ENCODE results near the gene AHCYL1. TPM values are rescaled to one million over a fixed set of nuclear protein-coding genes. Genes with fewer than 3 reads are reported as not detected.

The AHCYL1 gene
- total RNA-seq, 1 donor from 2014 or later = 90.1 TPM

DNA sequence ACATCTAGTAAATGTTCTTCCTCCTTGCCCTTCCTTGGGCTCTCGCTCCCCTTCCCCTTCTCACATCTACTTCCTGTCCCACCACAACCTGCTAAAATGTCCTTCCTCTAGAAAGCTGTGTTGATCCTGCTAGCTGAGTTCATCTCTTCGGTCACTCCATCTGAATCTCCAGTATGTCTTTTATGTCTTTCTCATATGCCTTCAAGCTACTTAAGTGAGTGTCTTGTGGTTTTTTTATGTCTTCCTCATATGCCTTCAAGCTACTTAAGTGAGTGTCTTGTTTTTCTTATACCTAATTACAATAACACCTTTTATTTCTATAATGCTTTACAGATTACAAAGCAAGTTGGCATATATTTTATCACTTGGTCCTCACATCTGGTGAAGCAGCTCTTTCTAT is 40.0 kb upstream of the AHCYL1 start:
- no peaks in the 10 kb centered on the region for H3K36me3 Mint-ChIP-seq (ENCODE audit: low read depth)
- H3K4me1 Mint-ChIP-seq = no peaks in the 10 kb centered on the region
- H3K27ac Mint-ChIP-seq (ENCODE audit: unreplicated experiment) = no peak overlapping the region
- no peak overlapping the region for H3K4me3 Mint-ChIP-seq
- H3K27me3 Mint-ChIP-seq (ENCODE audit: low read depth) = no peaks in the 10 kb centered on the region
- no peak for DNase-seq (ENCODE audit: low read depth, low spot score)
- peaks cover 6% of the 10 kb centered on the region for H3K9me3 Mint-ChIP-seq
- TF ChIP-seq, protein P1, sequence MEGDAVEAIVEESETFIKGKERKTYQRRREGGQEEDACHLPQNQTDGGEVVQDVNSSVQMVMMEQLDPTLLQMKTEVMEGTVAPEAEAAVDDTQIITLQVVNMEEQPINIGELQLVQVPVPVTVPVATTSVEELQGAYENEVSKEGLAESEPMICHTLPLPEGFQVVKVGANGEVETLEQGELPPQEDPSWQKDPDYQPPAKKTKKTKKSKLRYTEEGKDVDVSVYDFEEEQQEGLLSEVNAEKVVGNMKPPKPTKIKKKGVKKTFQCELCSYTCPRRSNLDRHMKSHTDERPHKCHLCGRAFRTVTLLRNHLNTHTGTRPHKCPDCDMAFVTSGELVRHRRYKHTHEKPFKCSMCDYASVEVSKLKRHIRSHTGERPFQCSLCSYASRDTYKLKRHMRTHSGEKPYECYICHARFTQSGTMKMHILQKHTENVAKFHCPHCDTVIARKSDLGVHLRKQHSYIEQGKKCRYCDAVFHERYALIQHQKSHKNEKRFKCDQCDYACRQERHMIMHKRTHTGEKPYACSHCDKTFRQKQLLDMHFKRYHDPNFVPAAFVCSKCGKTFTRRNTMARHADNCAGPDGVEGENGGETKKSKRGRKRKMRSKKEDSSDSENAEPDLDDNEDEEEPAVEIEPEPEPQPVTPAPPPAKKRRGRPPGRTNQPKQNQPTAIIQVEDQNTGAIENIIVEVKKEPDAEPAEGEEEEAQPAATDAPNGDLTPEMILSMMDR (conservative IDR thresholded peaks at IDR 0.05) = no peak

DNA sequence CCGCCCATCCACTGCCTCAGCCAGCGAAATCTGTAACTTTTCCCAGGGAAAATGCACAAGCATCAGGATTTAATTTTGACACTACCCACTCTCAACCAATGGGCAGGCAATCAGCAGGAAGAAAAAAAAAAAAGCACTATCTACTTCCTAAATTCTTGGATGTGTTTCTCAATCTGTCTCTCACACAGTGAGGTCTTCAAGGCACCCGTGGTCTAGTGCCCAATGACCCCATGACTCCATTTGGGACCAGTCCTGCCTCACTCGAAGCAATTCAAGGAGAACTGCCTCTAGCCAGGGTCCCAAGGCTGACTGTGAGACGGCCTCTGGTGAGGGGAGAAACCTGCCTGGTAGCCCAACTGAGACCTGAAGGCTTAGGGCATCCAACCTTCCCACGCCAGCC is 38.1 kb upstream of the AHCYL1 start:
- H3K4me1 Mint-ChIP-seq = no peaks in the 10 kb centered on the region
- H3K9me3 Mint-ChIP-seq = peaks cover 6% of the 10 kb centered on the region
- H3K27ac Mint-ChIP-seq (ENCODE audit: unreplicated experiment) = no peak overlapping the region

DNA sequence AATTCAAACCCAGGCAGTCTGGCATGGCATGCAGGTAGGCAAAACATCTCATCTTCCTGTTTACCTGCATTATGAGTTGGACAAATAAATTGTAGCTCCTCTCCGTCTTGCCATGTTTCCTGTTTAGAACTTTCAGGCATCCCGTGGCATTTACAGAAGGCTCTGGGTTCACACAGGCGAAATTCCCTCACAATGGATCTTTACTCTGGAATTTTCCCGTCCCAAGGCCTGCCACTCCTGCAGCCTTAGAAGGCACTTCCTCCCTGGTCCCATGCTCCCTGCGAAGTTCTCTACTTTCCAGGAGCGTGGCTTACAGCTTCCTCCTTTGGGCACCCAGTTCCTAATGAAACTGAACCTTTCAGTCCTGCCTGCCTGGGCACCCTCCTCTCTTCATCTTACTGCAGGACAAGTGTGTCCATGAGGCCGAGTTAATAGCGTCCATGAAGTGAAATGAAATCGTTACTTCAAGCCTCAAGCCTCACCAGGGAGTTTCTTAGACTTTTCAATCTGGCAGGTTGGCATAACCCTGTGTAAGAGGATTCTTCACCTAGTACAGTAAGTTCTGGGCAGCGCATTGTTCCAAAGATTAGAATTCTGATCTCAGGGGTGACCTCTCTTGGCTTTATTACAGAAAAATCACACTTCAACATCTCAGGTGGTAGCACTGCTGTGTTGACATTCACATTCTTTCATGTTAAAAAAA is 36.8 kb upstream of the AHCYL1 start:
- Mint-ChIP-seq H3K27ac (ENCODE audit: unreplicated experiment) (no peak overlapping the region), H3K4me1 (no peaks in the 10 kb centered on the region), H3K27me3 (ENCODE audit: low read depth) (no peaks in the 10 kb centered on the region), H3K36me3 (ENCODE audit: low read depth) (no peaks in the 10 kb centered on the region), H3K9me3 (peaks cover 6% of the 10 kb centered on the region), H3K4me3 (no peak overlapping the region)
- TF ChIP-seq, protein P1 (conservative IDR thresholded peaks at IDR 0.05) = no peak
- no peak for DNase-seq (ENCODE audit: low read depth, low spot score)

More for the DNA sequence above, 38.1 kb upstream of the AHCYL1 start:
- Mint-ChIP-seq H3K4me3 (no peak overlapping the region), H3K27me3 (ENCODE audit: low read depth) (no peaks in the 10 kb centered on the region), H3K36me3 (ENCODE audit: low read depth) (no peaks in the 10 kb centered on the region)
- TF ChIP-seq, protein P1 (conservative IDR thresholded peaks at IDR 0.05) = no peak
- no peak for DNase-seq (ENCODE audit: low read depth, low spot score)

DNA sequence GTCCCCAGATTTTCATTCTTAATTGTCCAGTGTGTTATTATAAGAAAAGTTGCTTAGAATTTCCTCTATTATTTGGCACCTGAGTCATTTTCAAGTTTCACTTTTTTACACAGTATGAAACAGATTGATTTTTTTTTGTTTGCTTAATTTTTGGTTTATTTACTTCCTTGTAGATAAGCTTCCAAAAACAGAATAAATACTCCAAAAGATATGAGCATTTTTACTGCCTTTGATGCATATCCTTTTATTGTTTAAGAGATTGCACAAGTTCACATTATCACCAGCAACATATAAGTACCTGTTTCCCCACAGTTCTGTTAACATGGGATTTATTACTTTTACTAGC is 36.3 kb upstream of the AHCYL1 start:
- Mint-ChIP-seq H3K4me3 (no peak overlapping the region), H3K27ac (ENCODE audit: unreplicated experiment) (no peak overlapping the region)

DNA sequence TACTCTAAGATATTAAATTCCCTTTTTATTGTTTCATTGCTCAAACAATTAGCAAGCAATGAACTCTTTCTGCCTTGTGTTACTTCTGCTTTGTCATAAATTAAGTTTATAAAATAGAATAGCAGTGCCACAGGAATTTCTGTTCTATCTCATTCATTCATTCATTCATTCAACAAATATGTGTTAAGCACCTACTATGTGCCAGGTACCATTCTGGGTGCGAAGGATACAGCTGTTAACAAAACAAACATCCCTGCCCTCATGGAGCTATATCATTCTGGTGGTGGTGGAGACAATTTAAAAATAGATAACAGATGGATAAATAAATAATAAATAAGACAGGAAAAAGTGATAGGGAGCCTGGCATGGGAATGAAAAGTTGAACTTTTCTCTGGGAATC is 34.5 kb upstream of the AHCYL1 start:
- peaks cover 2% of the 10 kb centered on the region for H3K9me3 Mint-ChIP-seq
- H3K36me3 Mint-ChIP-seq (ENCODE audit: low read depth) = no peaks in the 10 kb centered on the region
- DNase-seq (ENCODE audit: low read depth, low spot score) = no peak
- H3K4me3 Mint-ChIP-seq = no peak overlapping the region
- TF ChIP-seq, protein P1 (conservative IDR thresholded peaks at IDR 0.05) = no peak
- no peak overlapping the region for H3K27ac Mint-ChIP-seq (ENCODE audit: unreplicated experiment)
- H3K4me1 Mint-ChIP-seq = peaks cover 5% of the 10 kb centered on the region
- no peaks in the 10 kb centered on the region for H3K27me3 Mint-ChIP-seq (ENCODE audit: low read depth)

More for the DNA sequence above, 36.3 kb upstream of the AHCYL1 start:
- DNase-seq (ENCODE audit: low read depth, low spot score) = no peak
- Mint-ChIP-seq H3K27me3 (ENCODE audit: low read depth) (no peaks in the 10 kb centered on the region), H3K36me3 (ENCODE audit: low read depth) (no peaks in the 10 kb centered on the region), H3K4me1 (no peaks in the 10 kb centered on the region), H3K9me3 (peaks cover 3% of the 10 kb centered on the region)
- TF ChIP-seq, protein P1 (conservative IDR thresholded peaks at IDR 0.05) = no peak

Data from neural crest cell (in vitro differentiated cells).